NCI-H2196 (cell line): ENCODE results near the gene THBS3.
"Not testable (repeated sequence)": the region's sequence is repeated elsewhere in the genome, so short reads cannot be mapped to it uniquely, and the experiment has no call there.

ENCODE experiments used
- DNase-seq: peaks from one replicate; lab custom pipeline; 2025; ENCODE audit not compliant: unreplicated experiment; lab: John Stamatoyannopoulos, UW

Gene THBS3

DNA sequence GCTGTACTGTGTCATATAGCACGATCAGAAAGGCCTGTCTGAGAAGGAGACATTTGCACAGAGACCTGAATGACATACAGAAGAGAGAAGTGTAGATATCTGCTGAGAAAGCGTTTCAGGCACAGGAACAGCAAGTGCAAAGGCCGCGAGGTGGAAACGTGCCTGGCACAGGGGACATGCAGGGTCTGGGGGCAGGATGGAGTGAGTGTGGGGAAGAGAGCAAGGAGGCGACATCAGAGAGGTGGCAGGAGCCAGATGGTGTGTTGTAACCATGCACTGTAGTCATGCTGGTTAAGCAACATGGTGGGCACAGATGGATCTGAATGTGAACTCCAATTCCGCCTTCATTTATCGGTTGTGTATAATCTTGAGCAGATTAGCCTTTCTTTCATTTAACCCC lies 47.6 kb downstream of the THBS3 start:
- no peak for DNase-seq

DNA sequence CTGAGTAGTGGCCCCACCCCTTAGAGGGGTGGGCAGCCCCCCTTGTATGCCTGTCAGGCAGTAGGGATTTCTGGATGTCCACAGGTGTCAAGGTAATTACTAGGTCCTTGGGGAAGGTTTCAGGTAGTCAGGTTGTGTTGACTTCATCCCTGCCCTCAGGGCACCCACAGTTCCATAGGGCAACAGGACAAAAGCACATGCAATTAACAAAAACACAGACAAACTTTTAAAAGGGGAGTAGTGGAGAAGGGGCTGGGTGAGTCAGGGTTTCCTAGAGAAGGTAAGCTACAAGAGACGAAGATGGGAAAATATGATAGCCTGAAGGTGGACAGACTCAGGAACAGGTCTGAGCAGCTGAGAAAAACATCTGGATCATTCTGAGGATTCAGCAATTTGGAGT lies 48.7 kb downstream of the THBS3 start:
- DNase-seq = no peak

- not testable (repeated sequence) for DNase-seq
These were observed 51.6 kb downstream of the THBS3 start for GRCh38 chr1:155155996-155156643.
